NT2/D1 (cell line): Measurements from ENCODE around the gene ROR1.

Experiments
- SUZ12 ChIP-seq: IDR thresholded peaks from 2 replicates; pipeline ENCODE4 v1.6.1; 2011; ENCODE audit not compliant: insufficient read length, insufficient read depth; ENCODE audit errors: extremely low read depth
- YY1 ChIP-seq: IDR thresholded peaks from 2 replicates; pipeline ENCODE4 v1.6.1; 2011; ENCODE audit not compliant: insufficient read length, insufficient read depth
- ZNF274 ChIP-seq: IDR thresholded peaks from 2 replicates; pipeline ENCODE4 v1.6.1; 2011; ENCODE audit warnings: mild to moderate bottlenecking, low read depth, low read length

- TF ChIP-seq ZNF274 (no peak), YY1 (no peak), SUZ12 (no peak)
Measured at GRCh38 chr1:64095832-64096231, 322.0 kb downstream of the ROR1 start.
